Astrocyte (in vitro differentiated cells and primary cell): ENCODE results near the gene CELF5. TPM values are rescaled to one million over a fixed set of nuclear protein-coding genes. Genes with fewer than 3 reads are reported as not detected.

ENCODE experiments used
- DNase-seq: peaks from one replicate; pipeline ENCODE4 v3.0.0-alpha.2; 2010; ENCODE audit warnings: low read depth
- FAIRE-seq: peaks from 2 replicates; lab custom pipeline; 2011; peaks lifted over from hg19 to GRCh38; lab: Jason Lieb, UNC
- H2AFZ ChIP-seq: 2 replicates; pipeline ENCODE4 v1.6.0; 2012; ENCODE audit warnings: low read depth, low read length, inconsistent platforms
- H3K27ac ChIP-seq: 2 replicates; pipeline ENCODE4 v1.5.1; 2011; ENCODE audit warnings: low read depth, low read length, inconsistent platforms
- H3K27me3 ChIP-seq: 2 replicates; pipeline ENCODE4 v1.6.0; 2011; ENCODE audit warnings: low read length, inconsistent platforms; ENCODE audit not compliant: insufficient read depth
- H3K36me3 ChIP-seq: 2 replicates; pipeline ENCODE4 v1.5.1; 2011; ENCODE audit warnings: low read length, inconsistent platforms; ENCODE audit not compliant: insufficient read depth
- H3K4me1 ChIP-seq: 2 replicates; pipeline ENCODE4 v1.5.1; 2011; ENCODE audit warnings: low read length, inconsistent platforms; ENCODE audit not compliant: insufficient read depth
- H3K4me2 ChIP-seq: 2 replicates; pipeline ENCODE4 v1.6.0; 2012; ENCODE audit warnings: low read length, inconsistent platforms
- H3K4me3 ChIP-seq: 2 replicates; pipeline ENCODE4 v1.5.1; 2011; ENCODE audit warnings: low read depth, mild to moderate bottlenecking, low read length, inconsistent platforms; ENCODE audit not compliant: insufficient read depth
- H3K79me2 ChIP-seq: 2 replicates; pipeline ENCODE4 v1.6.0; 2012; ENCODE audit warnings: mild to moderate bottlenecking, low read length, inconsistent platforms; ENCODE audit not compliant: insufficient read depth
- H3K9ac ChIP-seq: 2 replicates; pipeline ENCODE4 v1.6.0; 2012; ENCODE audit warnings: mild to moderate bottlenecking, low read length, inconsistent platforms
- H3K9me3 ChIP-seq: 2 replicates; pipeline ENCODE4 v1.5.1; 2012; ENCODE audit warnings: low read depth, mild to moderate bottlenecking, low read length, inconsistent platforms; ENCODE audit not compliant: insufficient read depth
- H4K20me1 ChIP-seq: 2 replicates; pipeline ENCODE4 v1.6.0; 2012; ENCODE audit warnings: low read length, inconsistent platforms; ENCODE audit not compliant: insufficient read depth
- H3K27ac Mint-ChIP-seq: one replicate; pipeline ENCODE4 v1.8.0; 2021; ENCODE audit warnings: mild to moderate bottlenecking, mixed read lengths; ENCODE audit not compliant: unreplicated experiment
- H3K27me3 Mint-ChIP-seq: one replicate; pipeline ENCODE4 v1.8.0; 2021; ENCODE audit warnings: low read depth, mixed read lengths; ENCODE audit not compliant: unreplicated experiment
- H3K36me3 Mint-ChIP-seq: one replicate; pipeline ENCODE4 v1.8.0; 2021; ENCODE audit warnings: low read depth, mixed read lengths; ENCODE audit not compliant: unreplicated experiment
- H3K4me1 Mint-ChIP-seq: one replicate; pipeline ENCODE4 v1.8.0; 2021; ENCODE audit warnings: low read depth, mixed read lengths; ENCODE audit not compliant: unreplicated experiment
- H3K4me3 Mint-ChIP-seq: one replicate; pipeline ENCODE4 v1.8.0; 2021; ENCODE audit warnings: mild to moderate bottlenecking, moderate library complexity, mixed read lengths; ENCODE audit not compliant: unreplicated experiment
- H3K9me3 Mint-ChIP-seq: one replicate; pipeline ENCODE4 v1.8.0; 2021; ENCODE audit warnings: mild to moderate bottlenecking, mixed read lengths; ENCODE audit not compliant: unreplicated experiment
- CTCF ChIP-seq: IDR thresholded peaks from 2 replicates; pipeline ENCODE4 v1.5.1; 2011; ENCODE audit warnings: low read depth, mild to moderate bottlenecking, inconsistent platforms, low read length, moderate library complexity; ENCODE audit not compliant: insufficient read depth
- EZH2 ChIP-seq: IDR thresholded peaks from 2 replicates; pipeline ENCODE4 v1.6.1; 2012; ENCODE audit warnings: mild to moderate bottlenecking, low read length, inconsistent platforms; ENCODE audit not compliant: insufficient read depth
- total RNA-seq: library from RNA; stranded (reverse); gene quantifications from 2 replicates; pipeline ENCODE4 v1.2.1, GENCODE V29; 2021

CELF5 gene
- total RNA-seq, 1 donor from 2014 or later = 1.2 TPM

- FAIRE-seq (no peak), DNase-seq (no peak)
- H3K4me3 Mint-ChIP-seq = no peak overlapping the region
- H3K27me3 Mint-ChIP-seq = peaks cover 47% of the 10 kb centered on the region
- Histone ChIP-seq H2AFZ (no peak overlapping the region), H4K20me1 (no peaks in the 10 kb centered on the region), H3K9ac (no peak overlapping the region), H3K4me3 (no peak overlapping the region), H3K9me3 (peaks cover 7% of the 10 kb centered on the region), H3K79me2 (no peaks in the 10 kb centered on the region), H3K27ac (no peak overlapping the region), H3K4me2 (no peak overlapping the region), H3K27me3 (peaks cover 32% of the 10 kb centered on the region), H3K4me1 (peaks cover 3% of the 10 kb centered on the region), H3K36me3 (no peaks in the 10 kb centered on the region)
- peaks cover 1% of the 10 kb centered on the region for H3K4me1 Mint-ChIP-seq
- no peak overlapping the region for H3K27ac Mint-ChIP-seq
- no peaks in the 10 kb centered on the region for H3K9me3 Mint-ChIP-seq
- H3K36me3 Mint-ChIP-seq = no peaks in the 10 kb centered on the region
- TF ChIP-seq EZH2 = no peak
- no peak for TF ChIP-seq CTCF
Observed at GRCh38 chr19:3272952-3273351, 48.5 kb downstream of the CELF5 start.

- peaks cover 1% of the 10 kb centered on the region for H3K4me1 Mint-ChIP-seq
- no peaks in the 10 kb centered on the region for H3K36me3 ChIP-seq
- no peak overlapping the region for H3K4me2 ChIP-seq
- peak overlapping the region; percentile 82 for H3K4me3 Mint-ChIP-seq
- H3K9me3 ChIP-seq = peaks cover 7% of the 10 kb centered on the region
- peaks cover 32% of the 10 kb centered on the region for H3K27me3 ChIP-seq
- H3K27ac ChIP-seq = no peak overlapping the region
- H3K79me2 ChIP-seq = no peaks in the 10 kb centered on the region
- H3K36me3 Mint-ChIP-seq = no peaks in the 10 kb centered on the region
- no peaks in the 10 kb centered on the region for H3K9me3 Mint-ChIP-seq
- no peak overlapping the region for H3K27ac Mint-ChIP-seq
- DNase-seq (no peak), FAIRE-seq (no peak)
- no peaks in the 10 kb centered on the region for H4K20me1 ChIP-seq
- no peak overlapping the region for H3K4me3 ChIP-seq
- peaks cover 3% of the 10 kb centered on the region for H3K4me1 ChIP-seq
- TF ChIP-seq EZH2 (no peak), CTCF (no peak)
- no peak overlapping the region for H3K9ac ChIP-seq
- H2AFZ ChIP-seq = no peak overlapping the region
- H3K27me3 Mint-ChIP-seq = peaks cover 46% of the 10 kb centered on the region
Observed at GRCh38 chr19:3274245-3274941, 49.9 kb downstream of the CELF5 start.

GRCh38 chr19:3274942-3275582 is 50.6 kb downstream of the CELF5 start:
- FAIRE-seq = no peak
- Mint-ChIP-seq H3K4me1 (peaks cover 1% of the 10 kb centered on the region), H3K4me3 (peak overlapping the region; percentile 82), H3K27ac (no peak overlapping the region), H3K27me3 (peaks cover 39% of the 10 kb centered on the region), H3K9me3 (no peaks in the 10 kb centered on the region), H3K36me3 (no peaks in the 10 kb centered on the region)
- no peak overlapping the region for H3K27ac ChIP-seq
- no peak overlapping the region for H3K9ac ChIP-seq
- H3K9me3 ChIP-seq = peaks cover 7% of the 10 kb centered on the region
- H3K27me3 ChIP-seq = peaks cover 27% of the 10 kb centered on the region
- no peak for DNase-seq
- H2AFZ ChIP-seq = no peak overlapping the region
- no peaks in the 10 kb centered on the region for H3K36me3 ChIP-seq
- no peaks in the 10 kb centered on the region for H4K20me1 ChIP-seq
- H3K4me1 ChIP-seq = peaks cover 3% of the 10 kb centered on the region
- H3K79me2 ChIP-seq = no peaks in the 10 kb centered on the region
- TF ChIP-seq EZH2 = peak; percentile 83
- peak; percentile 22 for TF ChIP-seq CTCF
- peak overlapping the region; percentile 77 for H3K4me2 ChIP-seq
- H3K4me3 ChIP-seq = no peak overlapping the region
